GM12891 (cell line): ENCODE results near the gene PPIAL4G. TPM values are rescaled to one million over a fixed set of nuclear protein-coding genes. Genes with fewer than 3 reads are reported as not detected.
A peak's percentile ranks its signal among the peaks of the same experiment; 100 is the strongest.
"Not testable (repeated sequence)": the region's sequence is repeated elsewhere in the genome, so short reads cannot be mapped to it uniquely, and the experiment has no call there.

Experiments used
- DNase-seq: peaks from one replicate; pipeline ENCODE4 v3.0.0; 2011; ENCODE audit warnings: low spot score; ENCODE audit not compliant: insufficient read length
- FAIRE-seq: peaks from 2 replicates; lab custom pipeline; 2011; peaks lifted over from hg19 to GRCh38; lab: Jason Lieb, UNC
- PAX5 ChIP-seq: IDR thresholded peaks from 2 replicates; pipeline ENCODE4 v1.6.1; 2011; ENCODE audit warnings: low read length, moderate library complexity, mild to moderate bottlenecking; ENCODE audit not compliant: insufficient read depth, severe bottlenecking
- POLR2A ChIP-seq: IDR thresholded peaks from 2 replicates; pipeline ENCODE4 v1.6.1; 2011; ENCODE audit warnings: low read depth, low read length, control low read depth
- POLR2AphosphoS5 ChIP-seq: IDR thresholded peaks from 2 replicates; pipeline ENCODE4 v1.6.1; 2011; ENCODE audit warnings: low read depth, low read length, control low read depth
- POU2F2 ChIP-seq: IDR thresholded peaks from 2 replicates; pipeline ENCODE4 v1.6.1; 2011; ENCODE audit warnings: low read depth, mild to moderate bottlenecking, control low read depth, low read length, moderate library complexity
- TAF1 ChIP-seq: IDR thresholded peaks from 2 replicates; pipeline ENCODE4 v1.6.1; 2011; ENCODE audit warnings: low read depth, low read length, control low read depth
- polyA plus RNA-seq: library from polyadenylated mRNA; unstranded; fragments of >200 nt; gene quantifications from one replicate; pipeline ENCODE4 v1.2.1, GENCODE V29; 2012; ENCODE audit warnings: low read depth, missing spikeins, inconsistent platforms; ENCODE audit not compliant: missing spikeins

Gene PPIAL4G
- polyA plus RNA-seq, result not detected

DNA sequence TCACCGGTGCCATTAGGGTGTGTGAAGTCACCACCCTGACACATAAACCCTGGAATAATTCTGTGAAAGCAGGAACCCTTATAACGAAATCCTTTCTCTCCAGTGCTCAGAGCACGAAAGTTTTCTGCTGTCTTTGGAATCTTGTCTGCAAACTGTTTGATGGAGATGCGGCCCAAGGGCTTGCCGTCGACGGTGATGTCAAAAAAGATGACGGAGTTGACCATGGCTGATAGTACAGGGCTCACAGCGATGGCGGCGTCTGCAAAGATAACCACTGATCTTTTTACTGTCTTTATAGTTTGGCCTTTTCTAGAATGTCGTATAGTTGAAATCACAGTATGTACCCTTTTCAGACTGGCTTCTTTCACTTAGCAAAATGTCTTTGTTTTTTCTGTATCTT lies at the start of gene PPIAL4G:
Gene PPIAL4G, minus strand, starts transcription at position 274 of the 400 bp plus-strand sequence. Its CDS starts 50 bp downstream, at position 224.
- not testable (repeated sequence) for FAIRE-seq, DNase-seq

GRCh38 chr1:148532158-148532557 lies 49.1 kb upstream of the PPIAL4G start:
- DNase-seq, FAIRE-seq: not testable (repeated sequence)

GRCh38 chr1:148529101-148529567 lies 46.0 kb upstream of the PPIAL4G start:
- DNase-seq, FAIRE-seq: not testable (repeated sequence)

DNA sequence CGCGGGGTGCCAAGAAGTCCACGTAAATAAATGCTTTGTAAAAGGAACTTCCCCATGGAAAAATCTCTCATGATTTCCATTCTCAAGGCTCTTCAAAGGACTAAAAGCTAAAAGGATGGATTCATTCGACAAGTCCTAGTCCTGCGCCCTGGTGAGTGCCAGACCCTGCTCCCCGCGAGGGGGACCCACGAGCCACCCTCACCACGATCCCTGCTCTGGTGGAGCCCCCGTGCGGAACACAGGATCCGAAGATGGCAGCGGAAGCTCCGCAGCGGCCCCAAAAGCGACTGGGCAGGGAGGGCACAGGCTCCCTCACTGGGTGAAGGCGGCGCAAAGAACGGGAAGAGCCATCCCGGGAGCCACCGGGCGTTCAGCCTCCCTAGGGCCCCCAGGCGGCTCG lies 45.5 kb upstream of the PPIAL4G start:
- DNase-seq, FAIRE-seq: not testable (repeated sequence)

GRCh38 chr1:148526587-148526986 lies 43.5 kb upstream of the PPIAL4G start:
- FAIRE-seq, DNase-seq: not testable (repeated sequence)

DNA sequence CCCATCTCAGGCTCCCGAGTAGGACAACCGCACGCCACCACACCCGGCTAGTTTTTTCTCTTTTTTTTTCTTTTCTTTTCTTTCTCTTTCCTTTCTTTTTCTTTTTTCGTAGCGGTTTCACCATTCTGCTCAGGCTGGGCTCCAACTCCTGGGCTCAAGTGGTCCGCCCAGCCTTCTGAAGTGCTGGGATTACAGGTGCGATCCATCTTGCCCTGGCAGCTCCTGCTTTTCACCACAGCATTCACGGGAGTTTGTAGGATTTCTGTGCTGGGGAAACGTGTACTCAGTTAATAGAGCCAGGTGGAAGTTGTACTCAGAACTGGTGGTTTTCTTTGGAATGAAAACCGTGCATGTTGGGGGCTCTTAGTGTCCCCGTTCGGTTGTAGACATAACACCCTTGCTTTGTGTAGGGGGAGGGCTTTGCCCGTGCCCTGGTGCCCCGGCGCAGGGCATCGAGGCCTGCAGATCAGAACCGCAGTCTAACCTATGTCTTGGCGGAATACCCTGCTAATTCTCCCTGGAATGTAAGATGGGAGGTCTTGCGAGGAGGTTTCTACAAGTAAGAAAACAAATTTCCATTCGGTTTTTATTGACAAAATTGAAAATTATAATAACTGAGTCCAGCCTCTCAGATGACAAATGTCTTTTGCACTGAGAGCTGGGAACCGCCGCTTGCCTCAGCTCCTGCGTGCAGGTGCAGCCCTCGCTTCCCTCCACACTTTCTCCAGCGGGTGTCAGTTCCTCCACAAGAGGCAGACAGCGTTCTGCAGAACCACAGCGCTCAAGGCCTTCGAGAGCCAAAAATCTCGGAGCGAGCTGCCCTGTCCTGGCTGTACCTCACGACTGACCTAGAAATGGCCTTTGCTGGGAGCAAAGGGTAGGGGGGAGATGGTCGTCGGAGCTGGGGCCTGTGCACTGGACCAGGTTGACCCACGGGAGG lies 40.4 kb upstream of the PPIAL4G start:
- FAIRE-seq, DNase-seq: not testable (repeated sequence)

GRCh38 chr1:148522561-148523204 lies 39.6 kb upstream of the PPIAL4G start:
- TF ChIP-seq POLR2AphosphoS5 (peak; percentile 99), TAF1 (peak; percentile 82), POU2F2 (peak; percentile 100), PAX5 (peak; percentile 73), POLR2A (peak; percentile 97)
- not testable (repeated sequence) for DNase-seq, FAIRE-seq

- DNase-seq, FAIRE-seq: not testable (repeated sequence)
These were observed 39.0 kb upstream of the PPIAL4G start for GRCh38 chr1:148522072-148522471.

GRCh38 chr1:148514310-148514709 lies 31.2 kb upstream of the PPIAL4G start:
- DNase-seq, FAIRE-seq: not testable (repeated sequence)

- DNase-seq, FAIRE-seq: not testable (repeated sequence)
These were observed 29.6 kb upstream of the PPIAL4G start for GRCh38 chr1:148512571-148513184.

DNA sequence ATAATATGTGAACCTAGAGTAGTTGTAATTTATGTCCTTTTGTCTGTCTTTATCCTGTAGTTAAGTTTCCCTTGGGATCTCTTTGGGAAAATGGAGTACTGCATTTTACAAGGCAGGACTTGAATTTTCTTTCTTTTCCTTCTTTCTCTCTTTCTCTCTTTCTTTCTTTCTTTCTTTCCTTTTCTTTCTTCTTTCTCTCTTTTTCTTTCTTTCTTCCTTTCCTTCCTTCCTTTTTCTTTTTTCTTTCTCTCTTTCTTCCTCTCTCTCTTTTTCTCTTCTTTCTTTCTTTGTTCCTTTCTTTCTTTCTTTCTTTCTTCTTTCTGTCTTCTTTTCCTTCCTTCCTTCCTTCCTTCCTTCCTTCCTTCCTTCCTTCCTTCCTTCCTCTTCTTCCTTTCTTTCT lies 10.8 kb upstream of the PPIAL4G start:
- not testable (repeated sequence) for DNase-seq, FAIRE-seq

DNA sequence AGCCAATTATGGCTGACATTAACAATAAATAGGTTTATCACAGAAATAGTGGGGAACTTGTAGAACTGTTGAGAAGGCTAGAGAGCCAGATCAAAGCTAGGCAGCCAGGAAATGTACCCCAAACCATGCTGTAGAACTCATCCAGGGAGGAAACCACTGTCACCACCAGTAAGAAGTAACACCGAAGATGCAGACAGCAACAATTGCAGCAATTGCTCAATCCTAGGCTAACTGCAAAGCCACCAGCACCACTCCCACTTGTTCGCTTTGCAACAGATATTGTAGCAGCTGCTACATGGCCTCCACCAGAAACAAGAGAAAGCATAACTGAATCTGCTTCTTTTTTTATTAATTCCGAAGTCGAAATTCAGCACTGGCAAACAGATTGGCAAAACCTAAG lies 2.0 kb downstream of the PPIAL4G start:
- FAIRE-seq, DNase-seq: not testable (repeated sequence)

GRCh38 chr1:148459694-148460093 lies 23.4 kb downstream of the PPIAL4G start:
- not testable (repeated sequence) for DNase-seq, FAIRE-seq

DNA sequence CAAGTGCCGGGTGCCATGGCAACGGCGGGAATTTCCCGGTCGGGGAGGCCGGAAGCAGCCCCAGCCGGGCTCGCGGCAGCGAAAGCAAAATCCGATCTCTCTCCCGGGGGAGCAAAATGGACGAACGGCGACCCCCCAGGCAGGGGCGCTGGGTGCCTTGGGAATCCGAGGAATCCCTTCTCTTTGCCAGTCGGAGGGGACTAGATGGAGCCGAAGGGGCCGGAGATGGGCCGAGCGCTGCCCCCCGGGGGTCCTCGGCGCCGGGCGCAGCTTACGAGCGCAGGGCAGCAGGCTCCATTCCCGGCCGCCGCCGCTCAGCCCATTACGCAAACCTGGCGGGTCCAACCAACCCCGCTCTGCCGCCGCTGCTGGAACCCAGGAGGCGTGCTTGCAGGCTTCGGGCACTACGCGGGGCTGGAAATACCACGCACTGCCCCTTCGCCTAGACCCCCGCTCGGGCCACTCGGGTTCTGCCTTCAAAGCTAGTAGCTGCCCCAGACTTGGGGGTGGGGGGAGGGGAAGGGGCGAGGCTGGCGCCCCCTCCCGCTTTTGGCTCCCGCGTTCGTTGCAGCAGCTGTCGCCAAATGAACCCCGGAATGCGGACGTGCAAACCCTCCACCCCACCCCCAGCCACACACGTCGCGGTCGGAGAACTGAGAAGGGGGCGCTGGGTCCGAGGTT lies 24.1 kb downstream of the PPIAL4G start:
- DNase-seq, FAIRE-seq: not testable (repeated sequence)

DNA sequence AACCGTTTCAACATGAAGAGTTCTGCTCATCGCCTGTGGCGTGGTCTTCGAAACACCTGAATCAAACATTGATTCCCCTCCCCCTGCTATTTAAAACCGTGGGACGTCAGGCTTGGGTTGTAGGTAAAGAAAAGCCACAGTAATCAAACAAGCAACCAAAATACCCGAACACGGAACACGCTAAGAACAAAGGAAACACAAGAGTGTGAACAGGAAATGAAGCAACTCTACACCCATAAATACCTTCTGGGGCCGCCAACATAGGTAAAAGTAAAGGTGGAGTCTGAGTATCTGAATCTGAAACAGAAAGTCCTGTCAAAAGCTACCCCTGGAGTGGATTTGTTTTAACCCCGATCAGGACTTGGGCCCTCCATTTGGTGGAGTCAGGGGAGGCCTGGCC lies 24.7 kb downstream of the PPIAL4G start:
- not testable (repeated sequence) for DNase-seq

GRCh38 chr1:148452845-148453244 lies 30.3 kb downstream of the PPIAL4G start:
- FAIRE-seq, DNase-seq: not testable (repeated sequence)

More for the DNA sequence above, 24.7 kb downstream of the PPIAL4G start:
- FAIRE-seq, result not testable (repeated sequence)

- FAIRE-seq, DNase-seq: not testable (repeated sequence)
These were observed 43.3 kb downstream of the PPIAL4G start for GRCh38 chr1:148439654-148440325.
